BE2C (cell line): ENCODE results near the gene ARFIP2. TPM values are rescaled to one million over a fixed set of nuclear protein-coding genes. Genes with fewer than 3 reads are reported as not detected.
"Not testable (repeated sequence)": the region's sequence is repeated elsewhere in the genome, so short reads cannot be mapped to it uniquely, and the experiment has no call there.

ENCODE experiments used
- DNase-seq: peaks from one replicate; pipeline ENCODE4 v3.0.0-alpha.2; 2020
- H3K27me3 ChIP-seq: fragments of 250-450 bp; sonication (Bioruptor Pico); 2 replicates; pipeline ENCODE4 v1.5.1; 2020; ENCODE audit warnings: mild to moderate bottlenecking
- H3K36me3 ChIP-seq: fragments of 250-450 bp; sonication (Bioruptor Pico); 2 replicates; pipeline ENCODE4 v1.5.1; 2020; ENCODE audit warnings: mild to moderate bottlenecking
- H3K4me1 ChIP-seq: fragments of 250-450 bp; sonication (Bioruptor Pico); 2 replicates; pipeline ENCODE4 v1.5.1; 2020
- H3K4me3 ChIP-seq: 2 replicates; pipeline ENCODE4 v1.5.1; 2011; ENCODE audit warnings: low read depth, low read length
- H3K9me3 ChIP-seq: fragments of 250-450 bp; sonication (Bioruptor Pico); 2 replicates; pipeline ENCODE4 v1.5.1; 2020
- CTCF ChIP-seq: IDR thresholded peaks from 2 replicates; pipeline ENCODE4 v1.5.1; 2012; ENCODE audit warnings: mild to moderate bottlenecking, low read depth, low read length
- polyA plus RNA-seq: library from polyadenylated mRNA; unstranded; fragments of >200 nt; gene quantifications from one replicate; pipeline ENCODE4 v1.2.1, GENCODE V29; 2012; ENCODE audit warnings: low read depth, missing spikeins; ENCODE audit not compliant: insufficient read length, insufficient read depth

The ARFIP2 gene
- 40.8 TPM for polyA plus RNA-seq

- Histone ChIP-seq H3K36me3 (peaks cover 13% of the 10 kb centered on the region), H3K9me3 (no peaks in the 10 kb centered on the region), H3K27me3 (no peaks in the 10 kb centered on the region), H3K4me1 (no peaks in the 10 kb centered on the region), H3K4me3 (peak within 1 kb of the TSS; percentile 86)
- peak; percentile 92 for DNase-seq
- TF ChIP-seq CTCF, result no peak
These were observed at the start of gene ARFIP2, which contains the start of gene TIMM10B for GRCh38 chr11:6481012-6481923. Gene ARFIP2, minus strand, starts transcription at chr11:6481331. Its CDS starts 910 bp downstream, at chr11:6480421. Gene TIMM10B, plus strand, starts transcription at chr11:6481501. Its CDS starts 16 bp downstream, at chr11:6481517.

GRCh38 chr11:6530848-6531247 lies 49.7 kb upstream of the ARFIP2 start:
- TF ChIP-seq CTCF, result no peak
- Histone ChIP-seq H3K4me1 (no peaks in the 10 kb centered on the region), H3K9me3 (no peaks in the 10 kb centered on the region), H3K4me3 (no peak overlapping the region), H3K36me3 (no peaks in the 10 kb centered on the region), H3K27me3 (no peaks in the 10 kb centered on the region)
- DNase-seq, result no peak

GRCh38 chr11:6529266-6529665 lies 48.1 kb upstream of the ARFIP2 start:
- H3K4me3 ChIP-seq, result no peak overlapping the region
- H3K27me3 ChIP-seq, result no peaks in the 10 kb centered on the region
- no peaks in the 10 kb centered on the region for H3K4me1 ChIP-seq
- no peak for DNase-seq
- H3K9me3 ChIP-seq, result no peaks in the 10 kb centered on the region
- TF ChIP-seq CTCF, result no peak
- no peaks in the 10 kb centered on the region for H3K36me3 ChIP-seq

GRCh38 chr11:6526411-6527135 lies 45.4 kb upstream of the ARFIP2 start:
- DNase-seq, result no peak

GRCh38 chr11:6523253-6523652 lies 42.1 kb upstream of the ARFIP2 start:
- no peaks in the 10 kb centered on the region for H3K27me3 ChIP-seq
- no peak for TF ChIP-seq CTCF
- H3K4me1 ChIP-seq, result no peaks in the 10 kb centered on the region
- no peak overlapping the region for H3K4me3 ChIP-seq
- DNase-seq, result no peak
- no peaks in the 10 kb centered on the region for H3K9me3 ChIP-seq
- no peaks in the 10 kb centered on the region for H3K36me3 ChIP-seq

More at GRCh38 chr11:6526411-6527135, 45.4 kb upstream of the ARFIP2 start:
- H3K4me3 ChIP-seq, result no peak overlapping the region
- no peaks in the 10 kb centered on the region for H3K9me3 ChIP-seq
- TF ChIP-seq CTCF, result no peak
- no peaks in the 10 kb centered on the region for H3K27me3 ChIP-seq
- H3K4me1 ChIP-seq, result no peaks in the 10 kb centered on the region
- H3K36me3 ChIP-seq, result no peaks in the 10 kb centered on the region

- not testable (repeated sequence) for H3K9me3 ChIP-seq, H3K36me3 ChIP-seq, H3K4me3 ChIP-seq, H3K4me1 ChIP-seq, H3K27me3 ChIP-seq, DNase-seq
These were observed 40.8 kb upstream of the ARFIP2 start for GRCh38 chr11:6521946-6522345.
